Activated CD8-positive, alpha-beta memory T cell treated with anti-CD3 and anti-CD28 coated beads, Interleukin-2, amount 10 ng/mL, durations not matched to agents 7 days and 5 days (primary cell): Measurements from ENCODE around the gene DHRS9. TPM values are rescaled to one million over a fixed set of nuclear protein-coding genes. Genes with fewer than 3 reads are reported as not detected.

Experiments
- ATAC-seq: fragments of 150-1000 bp; cut with Tn5 transposase; one replicate; pipeline ENCODE4 v1.10.0; 2021; ENCODE audit warnings: moderate library complexity
- CTCF ChIA-PET: fragments of 350-600 bp; sonication (Branson Sonifier 250); formaldehyde crosslinking; loops from one replicate; lab custom pipeline; 2021; ENCODE audit warnings: antibody characterized with exemption; lab: Charles Lee
- DNase-seq: peaks from one replicate; pipeline ENCODE4 v3.0.0-alpha.2; 2020
- H3K27ac Mint-ChIP-seq: one replicate; pipeline ENCODE4 v1.8.0; 2021; ENCODE audit warnings: mild to moderate bottlenecking, mixed read lengths
- H3K27me3 Mint-ChIP-seq: one replicate; pipeline ENCODE4 v1.8.0; 2021; ENCODE audit warnings: mixed read lengths
- H3K36me3 Mint-ChIP-seq: one replicate; pipeline ENCODE4 v1.8.0; 2021; ENCODE audit warnings: mild to moderate bottlenecking, mixed read lengths
- H3K4me1 Mint-ChIP-seq: one replicate; pipeline ENCODE4 v1.8.0; 2021; ENCODE audit warnings: mixed read lengths
- H3K4me3 Mint-ChIP-seq: one replicate; pipeline ENCODE4 v1.8.0; 2021; ENCODE audit warnings: mild to moderate bottlenecking, moderate library complexity, mixed read lengths
- H3K9me3 Mint-ChIP-seq: one replicate; pipeline ENCODE4 v1.8.0; 2022; ENCODE audit warnings: low read depth, mixed read lengths
- total RNA-seq, 2 experiments: library from RNA; stranded (reverse); gene quantifications; one replicate each; pipeline ENCODE4 v1.2.3, GENCODE V29; 2021

DHRS9 gene
- total RNA-seq, 2 experiments from 2014 or later: not detected

GRCh38 chr2:169073211-169073962 is 4.0 kb downstream of the DHRS9 start:
- DNase-seq: no peak
- Mint-ChIP-seq H3K36me3 (no peaks in the 10 kb centered on the region), H3K4me1 (peaks cover 12% of the 10 kb centered on the region), H3K4me3 (no peak overlapping the region), H3K27me3 (no peaks in the 10 kb centered on the region), H3K27ac (no peak overlapping the region), H3K9me3 (no peaks in the 10 kb centered on the region)
- ATAC-seq: no peak
- CTCF ChIA-PET: interaction anchor here (0.6 kb wide), 1 partner anchor 69 kb away, joined by 3 read pairs; no protein-coding TSS in a partner anchor

GRCh38 chr2:169073963-169074751 is 4.8 kb downstream of the DHRS9 start:
- no peak for DNase-seq
- Mint-ChIP-seq H3K4me1 (peaks cover 12% of the 10 kb centered on the region), H3K27ac (no peak overlapping the region), H3K27me3 (no peaks in the 10 kb centered on the region), H3K9me3 (no peaks in the 10 kb centered on the region), H3K4me3 (no peak overlapping the region), H3K36me3 (no peaks in the 10 kb centered on the region)
- ATAC-seq: peak; percentile 23
- CTCF ChIA-PET: no interaction called here

DNA sequence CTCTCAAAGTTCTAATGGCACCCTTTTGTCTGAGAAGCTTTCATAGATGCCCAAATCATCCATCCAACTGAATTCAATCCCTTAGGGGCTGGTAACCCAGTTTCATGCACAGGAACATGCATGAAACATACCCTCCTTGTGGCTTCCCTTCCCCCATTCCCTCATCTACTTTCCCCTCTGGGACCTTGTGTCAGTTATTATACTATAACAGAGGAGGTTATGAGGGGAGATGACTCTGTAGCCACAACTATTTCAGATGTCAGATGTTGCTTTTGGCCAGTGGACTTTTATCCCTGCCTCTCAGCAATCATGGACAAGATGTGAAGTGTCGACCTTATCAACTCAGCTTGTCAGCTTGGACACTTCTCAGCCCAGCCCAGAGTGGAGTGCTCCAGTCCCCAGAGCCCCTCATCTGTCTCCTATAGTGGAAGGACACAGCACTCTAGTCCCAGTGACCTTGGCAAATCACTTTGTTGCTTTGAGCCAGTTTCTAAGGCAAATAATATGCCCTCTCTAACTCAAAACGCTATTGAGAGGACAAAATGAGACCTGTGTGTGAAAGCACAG is 8.4 kb downstream of the DHRS9 start:
- no peak for DNase-seq
- no peak overlapping the region for H3K4me3 Mint-ChIP-seq
- H3K36me3 Mint-ChIP-seq: no peaks in the 10 kb centered on the region
- H3K27me3 Mint-ChIP-seq: no peaks in the 10 kb centered on the region
- no peaks in the 10 kb centered on the region for H3K9me3 Mint-ChIP-seq
- H3K27ac Mint-ChIP-seq: no peak overlapping the region
- CTCF ChIA-PET: no interaction called here
- no peak for ATAC-seq
- peaks cover 5% of the 10 kb centered on the region for H3K4me1 Mint-ChIP-seq

DNA sequence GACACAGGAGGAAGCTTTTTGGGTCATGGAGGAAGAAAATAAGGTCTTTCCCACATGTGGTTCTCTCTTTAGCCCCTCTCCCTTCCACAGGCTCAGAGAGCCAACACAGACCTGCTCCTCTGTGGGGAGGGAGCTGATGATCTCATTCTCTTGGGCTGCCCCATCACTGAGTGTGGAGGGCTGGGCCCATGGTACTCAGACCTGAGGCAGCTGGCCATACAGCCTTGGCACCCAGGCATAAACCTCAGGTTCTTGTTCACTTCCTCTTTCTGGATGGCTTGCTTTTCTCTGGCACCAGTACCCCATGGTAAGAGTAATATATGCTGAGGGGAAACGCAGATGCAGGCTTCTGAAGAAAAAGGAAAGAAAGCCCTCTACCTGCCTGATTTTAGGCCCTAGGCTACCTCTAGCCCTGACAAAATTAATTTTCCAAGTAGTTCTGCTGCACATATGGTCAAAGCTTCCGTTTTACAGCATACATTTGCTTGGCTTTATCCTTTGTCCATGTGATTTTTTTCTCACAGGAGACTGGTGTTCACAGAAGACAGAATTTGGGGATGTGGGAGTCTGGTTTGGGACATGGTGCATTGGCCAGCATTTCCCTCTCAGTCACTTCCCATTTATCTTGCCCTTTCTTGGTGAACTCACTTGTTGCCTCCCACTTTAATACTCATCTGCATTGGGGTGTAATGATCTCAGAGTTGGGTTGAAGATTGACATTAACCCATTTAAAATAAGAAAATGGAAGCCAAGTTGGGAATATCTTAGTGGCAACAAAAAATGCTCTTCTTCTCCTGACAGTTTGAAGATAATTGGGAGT is 11.1 kb downstream of the DHRS9 start:
- DNase-seq (no peak), ATAC-seq (no peak)
- Mint-ChIP-seq H3K9me3 (no peaks in the 10 kb centered on the region), H3K4me1 (no peaks in the 10 kb centered on the region), H3K27ac (no peak overlapping the region), H3K4me3 (no peak overlapping the region), H3K36me3 (no peaks in the 10 kb centered on the region), H3K27me3 (peaks cover under 1% of the 10 kb centered on the region)
- CTCF ChIA-PET: no interaction called here

DNA sequence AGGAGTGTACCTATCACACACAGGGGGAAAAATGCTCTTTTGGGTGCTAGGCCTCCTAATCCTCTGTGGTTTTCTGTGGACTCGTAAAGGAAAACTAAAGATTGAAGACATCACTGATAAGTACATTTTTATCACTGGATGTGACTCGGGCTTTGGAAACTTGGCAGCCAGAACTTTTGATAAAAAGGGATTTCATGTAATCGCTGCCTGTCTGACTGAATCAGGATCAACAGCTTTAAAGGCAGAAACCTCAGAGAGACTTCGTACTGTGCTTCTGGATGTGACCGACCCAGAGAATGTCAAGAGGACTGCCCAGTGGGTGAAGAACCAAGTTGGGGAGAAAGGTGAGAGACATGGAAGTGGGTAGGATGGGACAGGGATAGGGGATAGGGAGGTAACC is 12.2 kb downstream of the DHRS9 start:
- no peaks in the 10 kb centered on the region for H3K36me3 Mint-ChIP-seq
- no peaks in the 10 kb centered on the region for H3K4me1 Mint-ChIP-seq
- no peaks in the 10 kb centered on the region for H3K9me3 Mint-ChIP-seq
- DNase-seq: no peak
- H3K4me3 Mint-ChIP-seq: no peak overlapping the region
- no peak overlapping the region for H3K27ac Mint-ChIP-seq
- no peak for ATAC-seq
- H3K27me3 Mint-ChIP-seq: peaks cover 9% of the 10 kb centered on the region
- CTCF ChIA-PET: no interaction called here

- no peak overlapping the region for H3K27ac Mint-ChIP-seq
- CTCF ChIA-PET: no interaction called here
- H3K36me3 Mint-ChIP-seq: no peaks in the 10 kb centered on the region
- no peaks in the 10 kb centered on the region for H3K9me3 Mint-ChIP-seq
- no peaks in the 10 kb centered on the region for H3K4me1 Mint-ChIP-seq
- H3K4me3 Mint-ChIP-seq: no peak overlapping the region
- peaks cover 9% of the 10 kb centered on the region for H3K27me3 Mint-ChIP-seq
- no peak for DNase-seq
- no peak for ATAC-seq
These were observed 13.6 kb downstream of the DHRS9 start for GRCh38 chr2:169082995-169083394.

- H3K9me3 Mint-ChIP-seq: no peaks in the 10 kb centered on the region
- H3K4me3 Mint-ChIP-seq: no peak overlapping the region
- no peak for DNase-seq
- peaks cover 12% of the 10 kb centered on the region for H3K27me3 Mint-ChIP-seq
- H3K36me3 Mint-ChIP-seq: no peaks in the 10 kb centered on the region
- ATAC-seq: no peak
- H3K27ac Mint-ChIP-seq: no peak overlapping the region
- no peaks in the 10 kb centered on the region for H3K4me1 Mint-ChIP-seq
- CTCF ChIA-PET: no interaction called here
These were observed 17.6 kb downstream of the DHRS9 start for GRCh38 chr2:169086893-169087467.

DNA sequence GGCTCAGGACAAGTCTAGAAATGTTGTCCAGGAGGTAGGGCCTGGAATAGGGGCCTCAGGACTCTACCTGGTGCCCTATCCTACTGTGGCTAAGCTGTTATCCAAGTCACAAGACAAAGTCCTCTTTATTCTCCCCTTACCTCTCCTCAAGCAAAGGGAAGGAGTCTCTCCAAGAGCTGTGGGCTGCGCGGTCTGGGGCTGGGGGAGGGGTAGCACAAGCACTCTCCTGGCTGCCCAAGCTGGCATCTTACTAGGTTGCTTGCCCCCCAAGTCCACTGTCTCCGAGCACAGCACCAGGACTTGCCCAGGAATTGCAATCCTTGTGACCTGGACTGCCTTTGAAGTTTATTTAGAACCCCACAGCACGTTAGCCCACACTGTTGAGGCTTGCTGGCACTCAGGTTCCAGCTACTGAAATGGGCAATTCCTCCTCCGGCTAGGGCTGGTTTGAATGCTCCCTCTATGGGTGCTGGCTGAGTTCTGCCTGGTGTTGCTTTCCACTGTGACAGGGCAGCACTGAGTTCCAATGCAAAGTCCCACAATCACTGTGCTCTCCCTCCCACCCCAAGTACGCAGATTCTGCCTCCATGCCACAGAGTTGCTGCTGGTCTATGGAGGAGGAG is 18.5 kb downstream of the DHRS9 start:
- no peaks in the 10 kb centered on the region for H3K4me1 Mint-ChIP-seq
- H3K27ac Mint-ChIP-seq: no peak overlapping the region
- H3K36me3 Mint-ChIP-seq: no peaks in the 10 kb centered on the region
- peaks cover 14% of the 10 kb centered on the region for H3K27me3 Mint-ChIP-seq
- DNase-seq (no peak), ATAC-seq (no peak)
- H3K4me3 Mint-ChIP-seq: no peak overlapping the region
- CTCF ChIA-PET: no interaction called here
- H3K9me3 Mint-ChIP-seq: no peaks in the 10 kb centered on the region

GRCh38 chr2:169089182-169089581 is 19.8 kb downstream of the DHRS9 start:
- ATAC-seq: no peak
- H3K36me3 Mint-ChIP-seq: no peaks in the 10 kb centered on the region
- H3K4me1 Mint-ChIP-seq: no peaks in the 10 kb centered on the region
- peaks cover 14% of the 10 kb centered on the region for H3K27me3 Mint-ChIP-seq
- CTCF ChIA-PET: interaction anchor here (1.0 to 2.1 kb wide), 3 partner anchors 20 to 42 kb away, joined by 3 to 6 read pairs (median 4); no protein-coding TSS in a partner anchor
- H3K9me3 Mint-ChIP-seq: no peaks in the 10 kb centered on the region
- no peak overlapping the region for H3K27ac Mint-ChIP-seq
- H3K4me3 Mint-ChIP-seq: no peak overlapping the region
- DNase-seq: no peak

GRCh38 chr2:169090133-169090820 is 20.9 kb downstream of the DHRS9 start:
- no peak overlapping the region for H3K4me3 Mint-ChIP-seq
- no peaks in the 10 kb centered on the region for H3K9me3 Mint-ChIP-seq
- H3K27ac Mint-ChIP-seq: no peak overlapping the region
- DNase-seq: no peak
- no peak for ATAC-seq
- H3K36me3 Mint-ChIP-seq: no peaks in the 10 kb centered on the region
- H3K27me3 Mint-ChIP-seq: peaks cover 14% of the 10 kb centered on the region
- H3K4me1 Mint-ChIP-seq: peaks cover 1% of the 10 kb centered on the region
- CTCF ChIA-PET: interaction anchor here (0.9 to 2.1 kb wide), 5 partner anchors 14 to 41 kb away, joined by 3 to 6 read pairs (median 4); no protein-coding TSS in a partner anchor

GRCh38 chr2:169091256-169091655 is 21.9 kb downstream of the DHRS9 start:
- H3K27ac Mint-ChIP-seq: no peak overlapping the region
- DNase-seq (no peak), ATAC-seq (no peak)
- CTCF ChIA-PET: interaction anchor here (1.6 kb wide), 1 partner anchor 17 kb away, joined by 6 read pairs; no protein-coding TSS in a partner anchor
- H3K9me3 Mint-ChIP-seq: no peaks in the 10 kb centered on the region
- peaks cover 6% of the 10 kb centered on the region for H3K27me3 Mint-ChIP-seq
- H3K4me3 Mint-ChIP-seq: no peak overlapping the region
- no peaks in the 10 kb centered on the region for H3K36me3 Mint-ChIP-seq
- H3K4me1 Mint-ChIP-seq: peaks cover 10% of the 10 kb centered on the region
